Measurements from ENCODE around the gene IARS2.

GRCh38 chr1:220137019-220137786, 43.3 kb downstream of the IARS2 start:
- no peak for TF ChIP-seq EZH2 (IDR thresholded peaks at IDR 0.05; ENCODE audit: borderline replicate concordance, insufficient read depth, low read depth, low read length, poor library complexity, severe bottlenecking)
- no peak for TF ChIP-seq CTCF (IDR thresholded peaks at IDR 0.05)
